ENCODE measurements around the gene KRT8. TPM values are rescaled to one million over a fixed set of nuclear protein-coding genes. Genes with fewer than 3 reads are reported as not detected.

KRT8 gene
- total and polyA plus RNA-seq, 2 of the 13 experiments (the other 11 are each of a cell fraction or from before 2014, with no cell fraction given), result 498 to 718 TPM

DNA sequence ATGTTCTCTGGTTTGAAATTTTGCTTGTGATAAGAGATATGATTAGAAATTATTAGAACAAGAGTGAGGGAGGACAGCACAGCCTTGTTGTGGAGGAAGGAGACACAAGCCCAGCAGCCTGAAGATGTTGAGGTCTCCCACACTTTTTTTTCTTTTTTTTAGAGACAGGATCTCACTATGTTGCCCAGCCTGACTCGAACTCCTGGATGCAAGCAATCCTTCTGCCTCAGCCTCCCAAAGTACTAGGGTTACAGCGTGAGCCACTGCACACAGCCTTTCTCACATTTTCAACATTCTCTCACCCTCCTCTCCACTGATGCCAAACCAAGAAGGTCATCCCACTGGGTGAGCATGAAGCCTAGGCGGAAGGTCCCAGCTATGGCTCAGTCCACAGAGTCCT lies 4.9 kb upstream of the KRT8 start:
- intact Hi-C loops (cut with micrococcal nuclease; ENCODE audit: unreplicated experiment), result loop anchor here (1.0 kb wide), 1 partner anchor 18 kb away; no protein-coding TSS in a partner anchor
- Histone ChIP-seq H3K27me3 (ENCODE audit: control insufficient read depth in 1 of 2, insufficient read depth in 2 of 2, low read length in 2 of 2) (no peaks in the 10 kb centered on the region), H3K36me3 (replicated peaks in 1 of 2; ENCODE audit: control insufficient read depth in 1 of 2, insufficient read depth in 2 of 2, low read length in 2 of 2) (no peaks in the 10 kb centered on the region), H3K79me2 (ENCODE audit: insufficient read depth, low read length) (peaks cover under 1% of the 10 kb centered on the region), H3K27ac (ENCODE audit: extremely low read length, insufficient read depth, low read length) (no peak overlapping the region), H3K4me1 (ENCODE audit: insufficient read depth, low read length) (peaks cover 95% of the 10 kb centered on the region), H3K9me3 (ENCODE audit: low read length) (no peaks in the 10 kb centered on the region), H4K20me1 (ENCODE audit: insufficient read depth, low read length) (no peaks in the 10 kb centered on the region), H2AFZ (ENCODE audit: low read length) (no peak overlapping the region), H3K4me2 (ENCODE audit: low read depth, low read length) (no peak overlapping the region), H3K4me3 (replicated peaks in 1 of 3; ENCODE audit: insufficient read depth in 1 of 3, low read depth in 2 of 3, low read length in 3 of 3) (no peak overlapping the region), H3K9ac (ENCODE audit: insufficient read depth, low read depth, low read length) (no peak overlapping the region)
- POLR2A ChIA-PET, result interaction anchor here (11.1 to 18.0 kb wide), 2 partner anchors 14 to 38 kb away, joined by 437 to 465 read pairs; partner anchors contain the start of gene KRT18
- CTCF ChIA-PET (ENCODE audit: low intra/inter-chr PET ratio, low total read pairs), result no interaction called here
- ATAC-seq, result no peak
- no peak for TF ChIP-seq MTA1 (CRISPR knock-in tag; IDR thresholded peaks at IDR 0.05; ENCODE audit: borderline replicate concordance)
- TF ChIP-seq ZNF263 (CRISPR knock-in tag; IDR thresholded peaks at IDR 0.05), result peak; percentile 48; the same call in 1 of the 2 replicates
- TF ChIP-seq, protein P1, sequence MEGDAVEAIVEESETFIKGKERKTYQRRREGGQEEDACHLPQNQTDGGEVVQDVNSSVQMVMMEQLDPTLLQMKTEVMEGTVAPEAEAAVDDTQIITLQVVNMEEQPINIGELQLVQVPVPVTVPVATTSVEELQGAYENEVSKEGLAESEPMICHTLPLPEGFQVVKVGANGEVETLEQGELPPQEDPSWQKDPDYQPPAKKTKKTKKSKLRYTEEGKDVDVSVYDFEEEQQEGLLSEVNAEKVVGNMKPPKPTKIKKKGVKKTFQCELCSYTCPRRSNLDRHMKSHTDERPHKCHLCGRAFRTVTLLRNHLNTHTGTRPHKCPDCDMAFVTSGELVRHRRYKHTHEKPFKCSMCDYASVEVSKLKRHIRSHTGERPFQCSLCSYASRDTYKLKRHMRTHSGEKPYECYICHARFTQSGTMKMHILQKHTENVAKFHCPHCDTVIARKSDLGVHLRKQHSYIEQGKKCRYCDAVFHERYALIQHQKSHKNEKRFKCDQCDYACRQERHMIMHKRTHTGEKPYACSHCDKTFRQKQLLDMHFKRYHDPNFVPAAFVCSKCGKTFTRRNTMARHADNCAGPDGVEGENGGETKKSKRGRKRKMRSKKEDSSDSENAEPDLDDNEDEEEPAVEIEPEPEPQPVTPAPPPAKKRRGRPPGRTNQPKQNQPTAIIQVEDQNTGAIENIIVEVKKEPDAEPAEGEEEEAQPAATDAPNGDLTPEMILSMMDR (CRISPR knock-in tag; IDR thresholded peaks at IDR 0.05), result no peak
- TF ChIP-seq IRX3 (CRISPR knock-in tag; IDR thresholded peaks at IDR 0.05; ENCODE audit: borderline replicate concordance, low read depth), result no peak
- TF ChIP-seq ZNF772 (CRISPR knock-in tag; IDR thresholded peaks at IDR 0.05), result no peak
- TF ChIP-seq ELF3 (CRISPR knock-in tag; IDR thresholded peaks at IDR 0.05), result no peak
- TF ChIP-seq ZBTB34 (CRISPR knock-in tag; IDR thresholded peaks at IDR 0.05), result no peak
- TF ChIP-seq CHD4 (IDR thresholded peaks at IDR 0.05; ENCODE audit: borderline replicate concordance, low read length), result no peak
- peak; percentile 40; the same call in 1 of the 2 replicates for TF ChIP-seq ZNF121 (CRISPR knock-in tag; IDR thresholded peaks at IDR 0.05)
- no peak for TF ChIP-seq ZNF574 (CRISPR knock-in tag; IDR thresholded peaks at IDR 0.05)
- TF ChIP-seq ZSCAN22 (CRISPR knock-in tag; IDR thresholded peaks at IDR 0.05), result no peak
- FAIRE-seq, result no peak
- WGBS (ENCODE audit: low lambda C conversion rate), result 89% methylated on average over 3 of the region's 3 CpGs
- in situ Hi-C loops (cut with HindIII; ENCODE audit: extremely low pct_ligation_motif_present, low pct_unique_long_range_greater_than_20kb), result no loop called here
- no TSS peak for BruUV-seq (replicated peaks)
- DNase-seq (ENCODE audit: low spot score), result no peak
